Stomach (tissue), 4 donors: Measurements from ENCODE around the gene SMG1.

Experiments
- EP300 ChIP-seq: sonication (generic); formaldehyde crosslinking; IDR thresholded peaks from one replicate; pipeline ENCODE4 v1.6.1; 2017; ENCODE audit warnings: antibody characterized with exemption
- POLR2A ChIP-seq, 4 donors: fragments of 450-650 bp; IDR thresholded peaks; one replicate each; pipeline ENCODE4 v1.6.1; 2016; ENCODE audit warnings: antibody characterized with exemption in 4 of 4, control low read depth in 2 of 4, mild to moderate bottlenecking in 1 of 4, moderate library complexity in 1 of 4

DNA sequence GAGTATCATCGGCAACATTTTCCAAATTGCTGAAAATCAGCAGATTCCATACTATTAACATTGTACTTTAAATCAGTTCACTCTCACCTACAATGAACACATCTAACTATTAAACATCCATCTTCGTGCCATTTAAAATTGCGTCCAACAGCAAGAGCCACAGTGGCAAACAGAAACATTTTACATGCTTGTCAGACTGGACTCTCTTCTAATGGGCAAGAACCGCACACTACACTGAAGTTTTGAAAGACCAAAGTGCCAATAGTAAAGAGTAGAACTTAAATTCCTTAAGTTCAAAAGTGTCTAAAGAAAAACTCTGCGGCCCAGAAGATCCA, 136.7 kb downstream of the SMG1 start:
- no peak for TF ChIP-seq POLR2A (IDR thresholded peaks at IDR 0.05)
- no peak for TF ChIP-seq EP300
